Small intestine (tissue), 7 donors: ENCODE results near the gene SRSF9. TPM values are rescaled to one million over a fixed set of nuclear protein-coding genes. Genes with fewer than 3 reads are reported as not detected.
"Not testable (repeated sequence)": the region's sequence is repeated elsewhere in the genome, so short reads cannot be mapped to it uniquely, and the experiment has no call there.

ENCODE experiments used
- DNase-seq, 2 donors: peaks; one replicate each; pipeline versions ENCODE4 v3.0.0 to v3.0.0-alpha.2; 2013
- FAIRE-seq: peaks from 2 replicates; lab custom pipeline; 2012; peaks lifted over from hg19 to GRCh38; lab: Jason Lieb, UNC
- H3K27ac ChIP-seq, 3 donors: one replicate each; pipeline ENCODE4 v1.5.1; 2013; ENCODE audit warnings: low read length in 2 of 3, mild to moderate bottlenecking in 2 of 3, control low read depth in 1 of 3, inconsistent platforms in 1 of 3, low read depth in 1 of 3, moderate library complexity in 1 of 3
- H3K27me3 ChIP-seq, 3 donors: one replicate each; pipeline ENCODE4 v1.6.1; 2013; ENCODE audit warnings: low read length in 3 of 3, inconsistent platforms in 1 of 3; ENCODE audit not compliant: control insufficient read depth in 3 of 3, insufficient read depth in 3 of 3
- H3K36me3 ChIP-seq, 3 donors: one replicate each; pipeline ENCODE4 v1.6.1; 2013; ENCODE audit warnings: low read length in 3 of 3, inconsistent platforms in 1 of 3, low read depth in 1 of 3, mild to moderate bottlenecking in 1 of 3, moderate library complexity in 1 of 3; ENCODE audit not compliant: control insufficient read depth in 3 of 3, insufficient read depth in 2 of 3
- H3K4me1 ChIP-seq, 3 donors: one replicate each; pipeline ENCODE4 v1.6.1; 2013; ENCODE audit warnings: low read length in 2 of 3, inconsistent platforms in 1 of 3, low read depth in 1 of 3, mild to moderate bottlenecking in 1 of 3, moderate library complexity in 1 of 3; ENCODE audit not compliant: control insufficient read depth in 3 of 3, insufficient read depth in 2 of 3
- H3K4me3 ChIP-seq, 3 donors: one replicate each; pipeline ENCODE4 v1.5.1; 2013; ENCODE audit warnings: low read length in 3 of 3, control low read depth in 1 of 3, inconsistent platforms in 1 of 3, low read depth in 1 of 3, mild to moderate bottlenecking in 1 of 3, moderate library complexity in 1 of 3
- H3K9me3 ChIP-seq, 2 donors: one replicate each; pipeline ENCODE4 v1.6.1; 2013; ENCODE audit warnings: low read depth in 1 of 2, low read length in 1 of 2; ENCODE audit not compliant: control insufficient read depth in 2 of 2, insufficient read depth in 1 of 2
- WGBS, 3 donors: extraction: QIAGEN DNeasy Blood & Tissue Kit; methylation state at CpG; one replicate each; pipeline ENCODE4 v1.1.7; 2013; 5-methylcytosine and 5-hydroxymethylcytosine counted together
- polyA plus RNA-seq, 4 donors: library from polyadenylated mRNA; stranded (reverse) in 3 of 4; unstranded in 1 of 4; fragments of 200-250 nt in 3 of 4; fragments of 120-200 nt in 1 of 4; gene quantifications; one replicate each; pipeline versions ENCODE4 v1.2.1 to v1.2.3, GENCODE V29; 2013
- donor health status: healthy with polysubstance abuse.
- donor health status: control.
- donor health status: control.
- donor health status: Bipolar disorder and iron deficiency.
- donor health status: healthy.

Gene SRSF9
- polyA plus RNA-seq, 4 donors: 96.6 to 139 (median 123) TPM

DNA sequence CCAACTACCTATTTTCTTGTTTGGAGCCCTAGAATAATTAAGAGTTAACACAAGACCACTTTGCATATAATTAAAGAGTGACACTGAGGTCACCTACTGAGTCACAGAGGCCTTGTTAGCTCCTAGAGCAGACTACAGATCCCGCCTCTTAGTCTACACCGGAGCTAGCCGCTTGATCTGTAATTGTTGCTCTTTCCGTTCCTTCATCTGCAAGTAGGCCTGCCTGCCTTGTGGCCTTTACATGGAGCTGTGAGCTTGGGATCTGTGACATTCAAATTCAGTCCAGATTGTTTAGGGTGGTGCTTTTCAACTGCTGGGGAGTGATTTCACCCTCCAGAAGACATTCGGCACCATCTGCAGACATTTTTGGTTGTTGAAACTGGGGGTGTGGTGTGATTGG lies 20.8 kb upstream of the SRSF9 start:
- H3K27me3 ChIP-seq: no peaks in the 10 kb centered on the region
- no peaks in the 10 kb centered on the region for H3K9me3 ChIP-seq
- DNase-seq: no peak
- FAIRE-seq: no peak
- peaks cover 0 to 18% (median 0%) of the 10 kb centered on the region in 3 donors for H3K36me3 ChIP-seq
- no peak overlapping the region for H3K27ac ChIP-seq
- 95 to 99% (median 97%) methylated on average over 5 of the region's 5 CpGs for WGBS, 3 donors
- H3K4me3 ChIP-seq: no peak overlapping the region
- H3K4me1 ChIP-seq: peaks cover 0 to 9% (median 0%) of the 10 kb centered on the region in 3 donors

DNA sequence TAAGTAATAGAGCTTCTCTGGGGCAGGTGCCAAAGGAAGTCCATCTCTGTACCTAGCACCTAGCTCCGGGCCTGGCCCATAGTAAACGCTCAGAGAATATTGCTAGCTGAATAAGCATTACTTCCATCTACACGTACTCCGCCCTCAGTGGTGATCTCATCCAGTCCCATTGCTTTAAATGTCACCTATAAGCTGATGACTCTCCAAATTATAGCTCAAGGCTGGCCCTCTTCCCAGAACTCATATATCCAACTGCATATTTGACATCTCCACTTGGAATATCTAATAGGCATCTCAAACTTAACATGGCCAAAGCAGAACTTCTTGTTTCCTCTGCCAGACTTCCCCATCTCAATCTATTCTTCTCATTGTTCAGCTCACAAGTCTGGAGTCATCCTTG lies 19.5 kb upstream of the SRSF9 start:
- DNase-seq: no peak
- H3K4me1 ChIP-seq: no peaks in the 10 kb centered on the region
- H3K27me3 ChIP-seq: no peaks in the 10 kb centered on the region
- H3K27ac ChIP-seq: no peak overlapping the region
- H3K36me3 ChIP-seq: peaks cover 0 to 18% (median 0%) of the 10 kb centered on the region in 3 donors
- H3K4me3 ChIP-seq: no peak overlapping the region
- no peak for FAIRE-seq
- 83 to 91% (median 89%) methylated on average over 4 of the region's 4 CpGs for WGBS, 3 donors
- H3K9me3 ChIP-seq: no peaks in the 10 kb centered on the region

DNA sequence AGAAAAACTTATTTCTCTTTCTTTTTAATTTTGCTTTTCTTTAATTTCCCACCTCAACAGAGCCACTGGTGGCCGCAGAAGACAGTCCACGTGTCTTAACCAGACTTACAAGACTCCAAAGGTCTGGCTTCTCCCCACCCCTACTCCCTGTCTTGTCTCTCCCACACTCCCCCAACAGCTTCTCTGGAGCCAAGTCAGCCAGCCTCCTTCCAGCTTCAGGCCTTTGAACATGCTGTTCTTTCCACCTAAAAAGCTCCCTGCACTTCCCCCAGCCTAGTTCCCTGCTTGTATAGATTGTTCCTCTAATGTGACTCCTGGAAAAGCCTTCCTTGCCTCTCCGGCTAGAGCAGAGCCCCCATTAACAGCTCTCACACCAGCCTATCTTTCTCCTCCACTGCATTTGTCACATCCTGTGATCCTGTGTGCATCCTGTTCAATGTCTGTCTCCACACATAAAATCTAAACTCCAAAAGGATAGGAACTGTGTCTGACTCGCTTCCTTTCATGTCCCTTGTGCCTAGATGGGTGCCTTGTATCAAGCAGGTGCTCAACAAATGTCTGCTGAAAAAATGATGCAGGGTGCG lies 18.6 kb upstream of the SRSF9 start:
- FAIRE-seq (no peak), DNase-seq (no peak)
- Histone ChIP-seq H3K4me1 (no peaks in the 10 kb centered on the region), H3K9me3 (no peaks in the 10 kb centered on the region), H3K27me3 (no peaks in the 10 kb centered on the region), H3K4me3 (no peak overlapping the region), H3K36me3 (peaks cover 0 to 18% (median 0%) of the 10 kb centered on the region in 3 donors), H3K27ac (no peak overlapping the region)
- 75 to 77% (median 76%) methylated on average over 5 of the region's 5 CpGs for WGBS, 3 donors

DNA sequence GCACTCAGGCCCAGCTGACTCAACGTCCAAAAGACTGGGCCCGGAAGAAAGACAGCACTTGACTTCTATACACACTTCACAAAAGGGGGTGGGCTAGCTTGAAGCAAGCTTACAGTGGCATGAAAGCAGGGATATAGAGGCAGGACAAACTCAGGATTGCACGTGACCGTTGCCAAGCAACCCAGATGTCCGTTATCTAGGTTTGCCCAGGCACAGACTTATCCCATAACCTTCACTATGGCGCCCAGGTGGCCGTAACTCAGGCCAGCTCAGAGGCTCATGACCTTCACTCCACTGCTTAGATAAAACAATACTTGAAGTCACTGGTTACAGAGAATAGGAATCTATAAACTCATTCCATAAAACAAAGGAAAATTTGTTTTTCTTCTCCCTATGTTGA lies 18.0 kb upstream of the SRSF9 start:
- not testable (repeated sequence) for H3K9me3 ChIP-seq, H3K27ac ChIP-seq, DNase-seq, H3K27me3 ChIP-seq, H3K4me1 ChIP-seq, H3K4me3 ChIP-seq, FAIRE-seq
- 82 to 88% (median 87%) methylated on average over 7 of the region's 7 CpGs for WGBS, 3 donors
- peaks cover 0 to 22% (median 0%) of the 10 kb centered on the region in 3 donors for H3K36me3 ChIP-seq

DNA sequence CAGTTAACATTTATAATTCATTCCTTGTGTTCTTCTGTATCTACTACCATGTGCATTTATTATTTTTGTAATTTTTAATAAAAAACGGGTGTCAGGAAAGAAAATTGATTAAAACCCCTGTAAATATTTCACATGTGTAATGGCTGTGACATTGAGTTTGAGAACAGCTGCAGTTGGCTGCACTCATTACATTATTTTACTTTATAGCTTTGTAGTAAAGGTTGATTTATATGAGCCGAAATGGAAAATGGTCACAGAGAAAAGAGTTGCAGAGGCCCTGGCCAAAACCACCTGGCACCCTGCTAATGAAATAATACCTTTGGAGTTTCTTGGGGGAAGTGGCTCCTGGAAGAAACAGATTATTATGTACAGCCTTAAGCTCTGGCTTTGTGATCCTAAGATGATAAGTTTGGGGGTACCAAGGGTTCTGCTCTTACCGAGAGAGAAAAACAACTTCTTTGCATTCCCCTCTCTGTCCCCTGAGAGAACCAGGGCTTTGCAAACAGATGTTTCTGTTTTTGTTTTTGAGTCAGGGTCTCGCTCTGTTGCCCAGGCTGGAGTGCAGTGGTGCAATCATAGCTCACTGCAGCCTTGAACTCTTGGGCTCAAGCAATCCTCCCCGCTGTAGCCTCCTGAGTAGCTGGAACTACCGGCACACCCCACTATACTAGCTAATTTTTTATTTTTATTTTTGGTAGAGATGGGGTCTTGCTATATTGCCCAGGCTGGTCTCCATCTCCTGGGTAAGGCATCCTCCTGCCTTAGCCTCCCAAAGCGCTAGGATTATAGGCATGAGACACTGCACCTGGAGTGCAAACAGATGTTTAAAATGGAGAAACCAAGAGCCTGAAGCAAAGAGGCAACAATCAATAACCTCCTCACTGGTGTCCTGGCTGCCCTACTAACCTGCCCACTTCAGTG lies 16.7 kb upstream of the SRSF9 start:
- Histone ChIP-seq H3K4me3 (no peak overlapping the region), H3K27ac (no peak overlapping the region), H3K9me3 (no peaks in the 10 kb centered on the region), H3K36me3 (peaks cover 0 to 16% (median 0%) of the 10 kb centered on the region in 3 donors), H3K4me1 (no peaks in the 10 kb centered on the region), H3K27me3 (no peaks in the 10 kb centered on the region)
- DNase-seq: no peak
- 87 to 91% (median 89%) methylated on average over 7 of the region's 7 CpGs for WGBS, 3 donors
- FAIRE-seq: no peak

DNA sequence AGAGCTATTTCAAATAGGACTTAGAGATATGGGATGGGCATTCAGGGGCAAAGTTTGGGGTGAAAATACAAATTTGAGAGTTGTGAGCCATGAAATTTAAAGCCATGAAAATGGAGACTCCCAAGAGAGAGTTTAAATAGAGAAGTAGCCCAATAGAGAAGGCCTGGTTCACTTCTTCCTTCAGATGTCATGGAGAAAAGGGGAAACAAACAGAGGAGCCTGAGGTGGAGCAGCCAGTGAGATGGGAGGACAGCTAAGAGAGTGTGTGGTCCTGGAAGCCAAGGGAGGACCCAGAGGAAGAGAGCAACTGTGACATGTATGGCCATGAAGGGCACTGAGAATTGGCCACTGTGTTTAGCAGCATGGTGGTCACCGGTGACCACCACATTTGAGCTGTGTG lies 14.1 kb upstream of the SRSF9 start:
- Histone ChIP-seq H3K36me3 (peaks cover 0 to 7% (median 0%) of the 10 kb centered on the region in 3 donors), H3K9me3 (no peaks in the 10 kb centered on the region), H3K27me3 (no peaks in the 10 kb centered on the region), H3K4me3 (no peak overlapping the region), H3K4me1 (no peaks in the 10 kb centered on the region), H3K27ac (no peak overlapping the region)
- FAIRE-seq: no peak
- DNase-seq: no peak
- WGBS, 3 donors: 95 to 98% (median 96%) methylated on average over 1 of the region's 1 CpG

DNA sequence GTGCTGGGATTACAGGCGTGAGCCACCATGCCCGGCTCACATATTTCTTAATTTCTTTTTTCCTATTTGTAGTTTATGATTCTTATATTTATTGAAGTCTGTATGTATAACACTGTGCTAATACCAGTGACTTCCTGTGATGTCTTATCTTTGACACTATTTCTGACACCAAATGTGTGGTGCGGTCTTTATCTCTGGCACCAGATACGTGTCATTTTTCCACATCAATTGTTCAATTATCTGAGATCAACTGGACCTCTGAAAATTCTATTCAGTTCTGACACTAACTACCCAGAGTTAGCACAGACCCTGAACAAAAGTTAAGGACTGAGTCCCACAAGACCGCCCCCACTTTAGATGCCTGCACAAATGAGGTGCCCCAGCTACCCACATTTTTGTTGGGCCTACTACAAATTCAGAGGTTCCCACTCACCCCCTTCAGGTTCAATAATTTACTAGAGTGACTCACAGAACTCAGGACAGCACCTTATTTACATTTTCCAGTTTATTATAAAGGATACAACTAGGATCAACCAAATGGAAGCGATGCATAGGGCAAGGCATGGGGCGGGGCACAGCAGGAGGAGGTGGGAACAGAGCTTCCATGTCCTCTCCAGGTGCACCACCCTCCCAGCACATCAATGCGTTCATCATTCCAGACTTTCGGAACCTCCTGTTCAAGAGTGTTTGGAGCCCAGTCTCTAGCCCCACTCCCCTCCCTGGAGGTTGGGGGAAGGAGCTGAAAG lies 11.6 kb upstream of the SRSF9 start:
- Histone ChIP-seq H3K9me3 (no peaks in the 10 kb centered on the region), H3K4me3 (no peak overlapping the region), H3K27ac (no peak overlapping the region), H3K27me3 (no peaks in the 10 kb centered on the region), H3K36me3 (peaks cover 0 to 5% (median 0%) of the 10 kb centered on the region in 3 donors), H3K4me1 (no peaks in the 10 kb centered on the region)
- FAIRE-seq: no peak
- WGBS, 3 donors: 89 to 92% (median 91%) methylated on average over 9 of the region's 9 CpGs
- no peak for DNase-seq

DNA sequence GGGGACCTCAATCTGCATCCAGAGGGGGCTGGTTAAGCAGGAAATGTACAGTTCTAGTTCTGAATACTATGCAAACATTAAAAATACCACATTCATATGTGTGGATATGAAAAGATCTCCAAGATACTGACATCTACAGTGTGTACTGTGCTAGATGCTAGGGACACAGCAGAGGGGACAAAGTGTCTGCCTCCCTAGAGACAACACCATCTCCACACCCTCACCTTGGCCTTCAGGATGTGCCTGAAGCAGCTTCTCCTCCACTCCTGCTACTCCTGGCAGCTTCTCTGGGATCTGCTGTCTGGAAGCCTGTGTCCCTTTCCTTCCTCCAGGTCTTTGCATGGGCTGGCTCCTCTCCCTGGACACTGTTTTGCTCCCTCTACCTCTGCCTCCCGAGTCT lies 10.7 kb upstream of the SRSF9 start:
- H3K9me3 ChIP-seq: no peaks in the 10 kb centered on the region
- FAIRE-seq: no peak
- DNase-seq: no peak
- 71 to 82% (median 78%) methylated on average over 1 of the region's 1 CpG for WGBS, 3 donors
- no peak overlapping the region for H3K27ac ChIP-seq
- peaks cover 0 to 5% (median 0%) of the 10 kb centered on the region in 3 donors for H3K36me3 ChIP-seq
- no peaks in the 10 kb centered on the region for H3K27me3 ChIP-seq
- no peak overlapping the region for H3K4me3 ChIP-seq
- H3K4me1 ChIP-seq: no peaks in the 10 kb centered on the region
